Keratinocyte (primary cell): ENCODE results near the gene OR2W3. TPM values are rescaled to one million over a fixed set of nuclear protein-coding genes. Genes with fewer than 3 reads are reported as not detected.
A peak's percentile ranks its signal among the peaks of the same experiment; 100 is the strongest.
"Not testable (repeated sequence)": the region's sequence is repeated elsewhere in the genome, so short reads cannot be mapped to it uniquely, and the experiment has no call there.

ENCODE experiments used
- DNase-seq: peaks from one replicate; pipeline ENCODE4 v3.0.0-alpha.2; 2011; ENCODE audit warnings: low read depth, missing footprints, low spot score
- FAIRE-seq: peaks from 2 replicates; lab custom pipeline; 2011; peaks lifted over from hg19 to GRCh38; lab: Jason Lieb, UNC
- H2AFZ ChIP-seq: 2 replicates; pipeline ENCODE4 v1.6.0; 2012; ENCODE audit warnings: low read length, control low read depth, inconsistent platforms; ENCODE audit not compliant: control insufficient read depth
- H3K27ac ChIP-seq: 2 replicates; pipeline ENCODE4 v1.5.1; 2011; ENCODE audit warnings: low read length; ENCODE audit not compliant: control insufficient read depth, insufficient read depth
- H3K27me3 ChIP-seq: 3 replicates; pipeline ENCODE4 v1.6.0; 2011; ENCODE audit warnings: low read length; ENCODE audit not compliant: control insufficient read depth, insufficient read depth; ENCODE audit errors: extremely low read depth
- H3K36me3 ChIP-seq, 2 experiments: 2 replicates in 1 of 2; 3 replicates in 1 of 2; pipeline ENCODE4 v1.5.1; 2011; ENCODE audit warnings: low read length in 2 of 2, mild to moderate bottlenecking in 1 of 2; ENCODE audit not compliant: control insufficient read depth in 2 of 2, insufficient read depth in 2 of 2; ENCODE audit errors: extremely low read depth in 1 of 2
- H3K4me1 ChIP-seq: 3 replicates; pipeline ENCODE4 v1.5.1; 2011; ENCODE audit warnings: low read length; ENCODE audit not compliant: control insufficient read depth, insufficient read depth; ENCODE audit errors: extremely low read depth
- H3K4me2 ChIP-seq: 3 replicates; pipeline ENCODE4 v1.6.0; 2011; ENCODE audit warnings: low read depth, low read length; ENCODE audit not compliant: control insufficient read depth, insufficient read depth; ENCODE audit errors: extremely low read depth
- H3K4me3 ChIP-seq, 3 experiments: fragments of 200-600 bp in 1 of 3; sonication (generic) in 1 of 3; 2 replicates in 2 of 3; 3 replicates in 1 of 3; pipeline ENCODE4 v1.5.1; 2011 to 2016; ENCODE audit warnings: low read length in 3 of 3, mild to moderate bottlenecking in 3 of 3, control low read depth in 2 of 3, inconsistent platforms in 1 of 3, low read depth in 1 of 3, mixed read lengths in 1 of 3, mixed run types in 1 of 3, moderate library complexity in 1 of 3; ENCODE audit not compliant: control insufficient read depth in 2 of 3, insufficient read depth in 2 of 3; ENCODE audit errors: extremely low read depth in 1 of 3
- H3K79me2 ChIP-seq: 2 replicates; pipeline ENCODE4 v1.6.0; 2012; ENCODE audit warnings: low read length; ENCODE audit not compliant: control insufficient read depth, insufficient read depth
- H3K9ac ChIP-seq: 3 replicates; pipeline ENCODE4 v1.6.0; 2011; ENCODE audit warnings: low read length; ENCODE audit not compliant: control insufficient read depth, insufficient read depth; ENCODE audit errors: extremely low read depth
- H3K9me1 ChIP-seq: 3 replicates; pipeline ENCODE4 v1.6.0; 2011; ENCODE audit warnings: low read length; ENCODE audit not compliant: control insufficient read depth, insufficient read depth; ENCODE audit errors: extremely low read depth
- H3K9me3 ChIP-seq: 2 replicates; pipeline ENCODE4 v1.5.1; 2012; ENCODE audit warnings: low read depth, low read length; ENCODE audit not compliant: control insufficient read depth
- H4K20me1 ChIP-seq: 3 replicates; pipeline ENCODE4 v1.6.0; 2011; ENCODE audit warnings: low read length; ENCODE audit not compliant: control insufficient read depth, insufficient read depth; ENCODE audit errors: extremely low read depth
- EZH2 ChIP-seq: IDR thresholded peaks from one replicate; pipeline ENCODE4 v1.6.1; 2012; ENCODE audit warnings: inconsistent platforms, mild to moderate bottlenecking, low read length, moderate library complexity
- dilution Hi-C: fragments of 300-500 bp; cut with MboI; formaldehyde crosslinking; loops from one replicate; pipeline ENCODE4 v1.7.0; 2020; ENCODE audit warnings: low sequenced_read_pairs; ENCODE audit not compliant: extremely low pct_ligation_motif_present
- polyA plus RNA-seq, 5 experiments: library from polyadenylated mRNA; depleted of rRNA in 3 of 5; stranded (reverse) in 3 of 5; stranded (forward) in 1 of 5; unstranded in 1 of 5; fragments of >200 nt; gene quantifications; 1 replicate in 1 of 5; 2 replicates in 3 of 5; 3 replicates in 1 of 5; pipeline versions ENCODE4 v1.2.1 to v1.2.3, GENCODE V29; 2011 to 2012; ENCODE audit warnings: missing spikeins in 2 of 5, low read depth in 1 of 5, low replicate concordance in 1 of 5
- TF ChIP-seq, protein P1 (sequence below), 3 experiments: IDR thresholded peaks in 1 of 3; conservative IDR thresholded peaks in 1 of 3; optimal IDR thresholded peaks in 1 of 3; 2 replicates in 2 of 3; 3 replicates in 1 of 3; pipeline versions ENCODE3 to v1.5.1; 2011; ENCODE audit warnings: low read length in 3 of 3, mild to moderate bottlenecking in 3 of 3, moderate library complexity in 2 of 3, control low read depth in 1 of 3, inconsistent platforms in 1 of 3; ENCODE audit not compliant: insufficient read depth in 2 of 3; ENCODE audit errors: extremely low read depth in 1 of 3

OR2W3 gene
- polyA plus RNA-seq, 1 donor (not counting 4 experiments of a cell fraction or from before 2014, with no cell fraction given), result 0.08 TPM

DNA sequence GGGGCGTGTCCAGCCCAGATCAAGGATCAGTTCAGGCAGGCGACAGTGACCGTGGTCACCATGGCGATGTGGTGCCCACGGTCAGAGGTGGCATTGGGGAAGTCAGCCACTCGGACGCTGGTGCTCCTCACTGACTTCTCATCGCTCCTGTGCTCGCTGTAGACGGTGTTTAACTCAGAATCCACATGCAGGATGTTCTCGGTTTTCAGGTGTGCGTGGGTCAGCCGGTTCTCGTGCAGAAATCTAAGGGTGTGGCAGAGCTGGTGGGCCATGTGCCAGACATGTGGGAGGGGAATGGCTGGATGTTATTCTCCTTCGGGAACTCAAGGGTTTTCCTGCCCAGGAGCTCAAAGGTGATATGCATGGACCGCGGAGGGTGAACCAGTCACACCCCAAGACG lies 41.0 kb downstream of the OR2W3 start:
- Histone ChIP-seq H3K27me3 (no peaks in the 10 kb centered on the region), H3K4me3 (no peak overlapping the region), H3K36me3 (no peaks in the 10 kb centered on the region), H3K4me1 (no peaks in the 10 kb centered on the region), H3K4me2 (no peak overlapping the region), H3K9me1 (no peaks in the 10 kb centered on the region), H3K9me3 (peaks cover 2% of the 10 kb centered on the region), H3K27ac (no peak overlapping the region), H3K9ac (no peak overlapping the region), H3K79me2 (no peaks in the 10 kb centered on the region), H2AFZ (no peak overlapping the region), H4K20me1 (no peaks in the 10 kb centered on the region)
- DNase-seq (no peak), FAIRE-seq (no peak)
- dilution Hi-C loops, result no loop called here
- no peak for TF ChIP-seq EZH2
- TF ChIP-seq, protein P1, sequence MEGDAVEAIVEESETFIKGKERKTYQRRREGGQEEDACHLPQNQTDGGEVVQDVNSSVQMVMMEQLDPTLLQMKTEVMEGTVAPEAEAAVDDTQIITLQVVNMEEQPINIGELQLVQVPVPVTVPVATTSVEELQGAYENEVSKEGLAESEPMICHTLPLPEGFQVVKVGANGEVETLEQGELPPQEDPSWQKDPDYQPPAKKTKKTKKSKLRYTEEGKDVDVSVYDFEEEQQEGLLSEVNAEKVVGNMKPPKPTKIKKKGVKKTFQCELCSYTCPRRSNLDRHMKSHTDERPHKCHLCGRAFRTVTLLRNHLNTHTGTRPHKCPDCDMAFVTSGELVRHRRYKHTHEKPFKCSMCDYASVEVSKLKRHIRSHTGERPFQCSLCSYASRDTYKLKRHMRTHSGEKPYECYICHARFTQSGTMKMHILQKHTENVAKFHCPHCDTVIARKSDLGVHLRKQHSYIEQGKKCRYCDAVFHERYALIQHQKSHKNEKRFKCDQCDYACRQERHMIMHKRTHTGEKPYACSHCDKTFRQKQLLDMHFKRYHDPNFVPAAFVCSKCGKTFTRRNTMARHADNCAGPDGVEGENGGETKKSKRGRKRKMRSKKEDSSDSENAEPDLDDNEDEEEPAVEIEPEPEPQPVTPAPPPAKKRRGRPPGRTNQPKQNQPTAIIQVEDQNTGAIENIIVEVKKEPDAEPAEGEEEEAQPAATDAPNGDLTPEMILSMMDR (optimal IDR thresholded peaks at IDR 0.05 in 1 of 3, IDR thresholded peaks at IDR 0.05 in 1 of 3, conservative IDR thresholded peaks at IDR 0.05 in 1 of 3; ENCODE audit: extremely low read depth in 1 of 3, insufficient read depth in 2 of 3, low read length in 3 of 3), result no peak

DNA sequence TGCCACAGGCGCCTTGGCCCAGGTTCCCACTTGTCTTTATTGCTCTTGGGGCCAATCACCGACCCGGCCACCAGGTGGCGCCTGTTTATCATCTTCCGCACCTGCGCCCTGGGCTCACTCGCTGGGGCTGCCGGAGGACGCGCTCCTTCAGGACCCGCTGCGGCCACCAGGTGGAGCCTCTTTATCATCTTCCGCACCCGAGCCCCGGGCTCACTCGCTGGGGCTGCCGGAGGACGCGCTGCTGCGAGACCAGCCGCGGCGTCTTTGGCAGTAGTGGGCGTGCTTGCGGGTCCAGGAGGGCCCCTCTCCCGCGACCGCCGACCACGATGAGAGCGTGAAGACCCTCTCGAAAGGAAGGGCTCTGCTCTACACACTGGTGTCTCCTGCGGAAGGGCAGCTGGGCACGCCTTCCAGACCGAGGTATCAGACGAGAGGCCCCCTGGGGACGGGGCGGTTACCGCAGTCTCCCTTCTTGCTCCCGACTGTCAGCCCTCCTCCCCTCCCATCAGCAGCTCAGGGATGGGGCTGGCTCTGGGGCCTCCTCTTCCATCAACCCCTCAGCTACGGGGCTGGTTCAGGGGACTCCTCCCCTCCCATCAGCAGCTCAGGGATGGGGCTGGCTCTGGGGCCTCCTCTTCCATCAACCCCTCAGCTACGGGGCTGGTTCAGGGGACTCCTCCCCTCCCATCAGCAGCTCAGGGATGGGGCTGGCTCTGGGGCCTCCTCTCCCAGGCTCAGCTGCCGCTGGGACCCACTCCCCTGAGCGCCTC lies 41.8 kb downstream of the OR2W3 start:
- H3K9me3 ChIP-seq, H3K27ac ChIP-seq, H3K27me3 ChIP-seq, DNase-seq, FAIRE-seq, H3K36me3 ChIP-seq, H3K4me1 ChIP-seq, H3K9ac ChIP-seq, H3K9me1 ChIP-seq, H4K20me1 ChIP-seq, H3K79me2 ChIP-seq, dilution Hi-C loops: not testable (repeated sequence)
- Histone ChIP-seq H3K4me2 (peak overlapping the region; percentile 44), H3K4me3 (peak overlapping the region in 1 of 3 experiments; percentile 42), H2AFZ (peak overlapping the region; percentile 53)
- TF ChIP-seq, protein P1 (optimal IDR thresholded peaks at IDR 0.05 in 1 of 3, IDR thresholded peaks at IDR 0.05 in 1 of 3, conservative IDR thresholded peaks at IDR 0.05 in 1 of 3; ENCODE audit: extremely low read depth in 1 of 3, insufficient read depth in 2 of 3, low read length in 3 of 3), result peak; percentile 45 to 76 (median 54)
